H1 (cell line): ENCODE measurements around the gene GIGYF2. TPM values are rescaled to one million over a fixed set of nuclear protein-coding genes. Genes with fewer than 3 reads are reported as not detected.

ENCODE experiments used
- ASH2L ChIP-seq: fragments of 200-600, 300-600 bp; sonication (generic); IDR thresholded peaks from one replicate; pipeline ENCODE4 v1.7.1; 2017; ENCODE audit warnings: low read length
- SIX5 ChIP-seq: IDR thresholded peaks from 2 replicates; pipeline ENCODE4 v1.6.1; 2011; ENCODE audit warnings: mild to moderate bottlenecking, low read depth, low read length
- polyA plus RNA-seq, 7 experiments: library from polyadenylated mRNA; depleted of rRNA in 3 of 7; stranded (reverse) in 5 of 7; unstranded in 2 of 7; fragments of >200 nt in 5 of 7; fragments of 200-250 nt in 2 of 7; gene quantifications; 1 replicate in 5 of 7; 2 replicates in 1 of 7; 4 replicates in 1 of 7; pipeline versions ENCODE4 v1.2.1 to v1.2.3, GENCODE V29; 2011 to 2013; ENCODE audit warnings: missing spikeins in 2 of 7, mixed read lengths in 2 of 7
- total RNA-seq: library from RNA; stranded (reverse); fragmentation: NEBNext Ultra II Directional; extraction: Animal tissue kit (Norgen Biotek cat#: 25700); gene quantifications from 2 replicates; pipeline ENCODE4 v1.2.1, GENCODE V29; 2021

The GIGYF2 gene
- total and polyA plus RNA-seq, 2 of the 8 experiments (the other 6 are each of a cell fraction or from before 2014, with no cell fraction given), result 22.3 to 62.0 TPM

DNA sequence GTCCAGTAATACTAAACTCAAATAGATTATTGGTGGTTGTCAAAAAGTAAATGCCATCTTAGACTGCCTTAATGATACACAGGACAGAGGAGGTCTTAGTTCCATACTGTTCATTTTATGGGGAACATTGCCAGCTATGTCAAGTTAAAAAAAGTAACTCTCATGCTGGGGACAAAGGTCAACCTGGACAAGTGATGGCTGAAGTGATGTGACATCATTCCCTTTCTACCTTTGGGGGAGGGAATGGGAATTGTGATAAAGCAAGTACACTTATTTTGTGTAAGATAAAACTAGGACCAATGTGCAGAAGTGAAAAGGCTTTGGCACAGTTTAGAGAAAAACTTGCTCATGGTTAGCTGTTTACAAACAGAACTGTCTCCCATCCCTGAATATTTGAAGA is 148.9 kb downstream of the GIGYF2 start (continued):
- TF ChIP-seq SIX5 (no peak), ASH2L (no peak)
